H9 (cell line): ENCODE data around the gene ALG11. TPM values are rescaled to one million over a fixed set of nuclear protein-coding genes. Genes with fewer than 3 reads are reported as not detected.

Experiments
- DNase-seq: peaks from one replicate; pipeline ENCODE4 v3.0.0-alpha.2; 2017
- H2AFZ ChIP-seq: one replicate; pipeline ENCODE4 v1.6.1; 2013; ENCODE audit warnings: mild to moderate bottlenecking, low read length, control low read depth, moderate library complexity
- H2AK5ac ChIP-seq: 2 replicates; pipeline ENCODE4 v1.6.1; 2013; ENCODE audit warnings: low read length, control low read depth, mixed read lengths; ENCODE audit not compliant: insufficient read length
- H2BK120ac ChIP-seq: one replicate; pipeline ENCODE4 v1.6.1; 2013; ENCODE audit warnings: low read depth, mild to moderate bottlenecking, low read length, control low read depth, inconsistent platforms; ENCODE audit not compliant: poor library complexity, severe bottlenecking
- H2BK12ac ChIP-seq: 2 replicates; pipeline ENCODE4 v1.6.1; 2013; ENCODE audit warnings: low read length, control low read depth, mixed read lengths, low read depth; ENCODE audit not compliant: insufficient read length
- H2BK15ac ChIP-seq: 2 replicates; pipeline ENCODE4 v1.6.1; 2013; ENCODE audit warnings: low read depth, low read length, control low read depth
- H2BK20ac ChIP-seq: one replicate; pipeline ENCODE4 v1.6.1; 2013; ENCODE audit warnings: low read depth, mild to moderate bottlenecking, low read length, control low read depth, inconsistent platforms; ENCODE audit not compliant: poor library complexity, severe bottlenecking
- H2BK5ac ChIP-seq: 2 replicates; pipeline ENCODE4 v1.6.1; 2013; ENCODE audit warnings: low read length, control low read depth, mixed read lengths; ENCODE audit not compliant: insufficient read length
- H3K14ac ChIP-seq: 2 replicates; pipeline ENCODE4 v1.6.1; 2013; ENCODE audit warnings: low read length, control low read depth; ENCODE audit not compliant: insufficient read depth
- H3K18ac ChIP-seq: 2 replicates; pipeline ENCODE4 v1.6.1; 2013; ENCODE audit warnings: low read depth, mild to moderate bottlenecking, mixed read lengths, low read length, control low read depth; ENCODE audit not compliant: insufficient read length
- H3K23ac ChIP-seq: 2 replicates; pipeline ENCODE4 v1.6.1; 2013; ENCODE audit warnings: low read length, control low read depth, mixed read lengths, low read depth; ENCODE audit not compliant: insufficient read length
- H3K23me2 ChIP-seq: 2 replicates; pipeline ENCODE4 v1.6.1; 2013; ENCODE audit warnings: low read depth, mild to moderate bottlenecking, mixed read lengths, low read length, control low read depth; ENCODE audit not compliant: insufficient read length, poor library complexity, severe bottlenecking
- H3K27ac ChIP-seq: 2 replicates; pipeline ENCODE4 v1.5.1; 2013; ENCODE audit warnings: low read length, control low read depth, mixed read lengths, low read depth; ENCODE audit not compliant: insufficient read length
- H3K27me3 ChIP-seq: 2 replicates; pipeline ENCODE4 v1.6.1; 2013; ENCODE audit warnings: low read length, control low read depth, inconsistent platforms; ENCODE audit not compliant: insufficient read depth
- H3K4ac ChIP-seq: 2 replicates; pipeline ENCODE4 v1.6.1; 2013; ENCODE audit warnings: low read depth, mild to moderate bottlenecking, control low read depth, inconsistent platforms, low read length, moderate library complexity
- H3K4me1 ChIP-seq: 2 replicates; pipeline ENCODE4 v1.6.1; 2013; ENCODE audit warnings: low read length, control low read depth, inconsistent platforms; ENCODE audit not compliant: insufficient read depth
- H3K4me2 ChIP-seq: 2 replicates; pipeline ENCODE4 v1.6.1; 2013; ENCODE audit warnings: low read length, control low read depth, mixed read lengths; ENCODE audit not compliant: insufficient read length, insufficient read depth
- H3K56ac ChIP-seq: 2 replicates; pipeline ENCODE4 v1.6.1; 2013; ENCODE audit warnings: low read depth, mild to moderate bottlenecking, mixed read lengths, low read length, control low read depth; ENCODE audit not compliant: insufficient read length
- H3K79me1 ChIP-seq: 2 replicates; pipeline ENCODE4 v1.6.1; 2013; ENCODE audit warnings: low read depth, mild to moderate bottlenecking, moderate library complexity, low read length, control low read depth, inconsistent platforms; ENCODE audit not compliant: insufficient read depth, poor library complexity, severe bottlenecking
- H3K79me2 ChIP-seq: 2 replicates; pipeline ENCODE4 v1.6.1; 2013; ENCODE audit warnings: low read length, control low read depth, inconsistent platforms; ENCODE audit not compliant: insufficient read depth
- H3K9ac ChIP-seq: 2 replicates; pipeline ENCODE4 v1.6.1; 2013; ENCODE audit warnings: low read length, control low read depth, mixed read lengths; ENCODE audit not compliant: insufficient read length; ENCODE audit errors: extremely low read depth
- H3K9me3 ChIP-seq: one replicate; pipeline ENCODE4 v1.6.1; 2013; ENCODE audit warnings: low read depth, low read length, inconsistent platforms; ENCODE audit not compliant: control insufficient read depth
- H3T11ph ChIP-seq: one replicate; pipeline ENCODE4 v1.6.1; 2013; ENCODE audit warnings: mild to moderate bottlenecking, low read length, control low read depth, inconsistent platforms
- H4K20me1 ChIP-seq: one replicate; pipeline ENCODE4 v1.6.1; 2013; ENCODE audit not compliant: control insufficient read depth, insufficient read length, insufficient read depth
- H4K5ac ChIP-seq: 2 replicates; pipeline ENCODE4 v1.6.1; 2013; ENCODE audit warnings: low read depth, mild to moderate bottlenecking, mixed read lengths, low read length, control low read depth; ENCODE audit not compliant: insufficient read length
- H4K8ac ChIP-seq: replicated peaks from 2 replicates; pipeline ENCODE4 v1.6.1; 2013; ENCODE audit warnings: low read length, control low read depth, mixed read lengths, low read depth; ENCODE audit not compliant: insufficient read length
- H4K91ac ChIP-seq: 2 replicates; pipeline ENCODE4 v1.6.1; 2013; ENCODE audit warnings: low read depth, mild to moderate bottlenecking, moderate library complexity, mixed read lengths, low read length, control low read depth; ENCODE audit not compliant: insufficient read length
- H3K27ac Mint-ChIP-seq, 3 experiments: 2 replicates in 2 of 3; 3 replicates in 1 of 3; pipeline ENCODE4 v1.8.0; 2020 to 2021; ENCODE audit warnings: mixed read lengths in 3 of 3, mild to moderate bottlenecking in 1 of 3, moderate library complexity in 1 of 3
- H3K27me3 Mint-ChIP-seq: 2 replicates; pipeline ENCODE4 v1.8.0; 2021; ENCODE audit warnings: low read depth, mild to moderate bottlenecking, moderate library complexity, mixed read lengths
- H3K36me3 Mint-ChIP-seq, 3 experiments: 2 replicates in 2 of 3; 3 replicates in 1 of 3; pipeline ENCODE4 v1.8.0; 2020 to 2021; ENCODE audit warnings: low read depth in 3 of 3, mixed read lengths in 3 of 3; ENCODE audit not compliant: insufficient read depth in 1 of 3
- H3K4me1 Mint-ChIP-seq, 2 experiments: 2 replicates each; pipeline ENCODE4 v1.8.0; 2020; ENCODE audit warnings: mixed read lengths in 2 of 2
- H3K4me3 Mint-ChIP-seq, 2 experiments: 2 replicates in 1 of 2; 3 replicates in 1 of 2; pipeline ENCODE4 v1.8.0; 2020 to 2021; ENCODE audit warnings: mild to moderate bottlenecking in 2 of 2, mixed read lengths in 2 of 2, moderate library complexity in 1 of 2
- H3K9me3 Mint-ChIP-seq, 2 experiments: 2 replicates in 1 of 2; 3 replicates in 1 of 2; pipeline ENCODE4 v1.8.0; 2020; ENCODE audit warnings: mild to moderate bottlenecking in 2 of 2, mixed read lengths in 2 of 2, moderate library complexity in 1 of 2
- CTCF ChIP-seq: fragments of 200-600 bp; sonication (generic); conservative IDR thresholded peaks from 3 replicates; pipeline ENCODE4 v1.8.0; 2021; ENCODE audit warnings: antibody characterized with exemption, mild to moderate bottlenecking
- WGBS: extraction: QIAGEN DNeasy Blood & Tissue Kit; methylation state at CpG from one replicate; pipeline ENCODE4 v1.1.7; 2013; ENCODE audit warnings: missing lambda C conversion rate, low lambda C conversion rate, mixed read lengths; ENCODE audit not compliant: insufficient read length; ENCODE audit errors: extremely low coverage; 5-methylcytosine and 5-hydroxymethylcytosine counted together
- total RNA-seq: library from RNA; stranded (reverse); gene quantifications from 2 replicates; pipeline ENCODE4 v1.2.1, GENCODE V29; 2021

The ALG11 gene
- total RNA-seq, 1 experiment from 2014 or later: 46.6 TPM

GRCh38 chr13:52005841-52006522, 6.2 kb upstream of the ALG11 start:
- no peak overlapping the region for H3K56ac ChIP-seq
- no peaks in the 10 kb centered on the region for H3K79me2 ChIP-seq
- no peak overlapping the region for H4K91ac ChIP-seq
- H2BK120ac ChIP-seq: no peak overlapping the region
- DNase-seq: no peak
- no peak overlapping the region for H4K8ac ChIP-seq
- H2BK20ac ChIP-seq: no peak overlapping the region
- no peak overlapping the region for H3K14ac ChIP-seq
- whole genome bisulfite sequencing: no CpG with 5 or more reads among the region's 13 CpGs
- H3K4me2 ChIP-seq: no peak overlapping the region
- no peak overlapping the region for H3K9ac ChIP-seq
- no peaks in the 10 kb centered on the region for H3K79me1 ChIP-seq
- H3K23ac ChIP-seq: no peak overlapping the region
- Mint-ChIP-seq H3K36me3 (peaks cover 8% of the 10 kb centered on the region in 3 experiments; a peak in 5 of 7 replicates), H3K27ac (no peak overlapping the region), H3K27me3 (peaks cover 22% of the 10 kb centered on the region), H3K9me3 (peaks cover 2 to 3% of the 10 kb centered on the region in 2 experiments; a peak in 2 of 5 replicates), H3K4me3 (no peak overlapping the region), H3K4me1 (peaks cover 17 to 27% of the 10 kb centered on the region in 2 experiments)
- H3K4ac ChIP-seq: no peak overlapping the region
- peaks cover 10% of the 10 kb centered on the region; the same call in 1 of the 2 replicates for H3K27me3 ChIP-seq
- H3T11ph ChIP-seq: no peak overlapping the region
- H2BK12ac ChIP-seq: no peak overlapping the region
- H3K27ac ChIP-seq: no peak overlapping the region
- no peak overlapping the region for H4K5ac ChIP-seq
- no peaks in the 10 kb centered on the region for H4K20me1 ChIP-seq
- no peak overlapping the region for H2BK5ac ChIP-seq
- H3K23me2 ChIP-seq: peaks cover 3% of the 10 kb centered on the region
- no peak overlapping the region for H3K18ac ChIP-seq
- H3K9me3 ChIP-seq: no peaks in the 10 kb centered on the region
- no peaks in the 10 kb centered on the region for H3K4me1 ChIP-seq
- H2AK5ac ChIP-seq: no peak overlapping the region
- no peak for TF ChIP-seq CTCF
- no peak overlapping the region for H2BK15ac ChIP-seq
- no peak overlapping the region for H2AFZ ChIP-seq
